GM21381 (cell line): ENCODE data around the gene MAP6D1.

Experiments
- ATAC-seq: cut with Tn5 transposase; IDR thresholded peaks from one replicate; pipeline ENCODE4 v1.9.1; 2021; ENCODE audit warnings: mild to moderate bottlenecking, moderate library complexity; ENCODE audit not compliant: unreplicated experiment

MAP6D1 gene

GRCh38 chr3:183825456-183826161 lies at the start of gene MAP6D1:
Gene MAP6D1 (minus strand): TSS chr3:183825577. CDS start chr3:183825547, 30 bp downstream.
- ATAC-seq: peak; percentile 57

GRCh38 chr3:183873914-183874313 lies 48.5 kb upstream of the MAP6D1 start:
- ATAC-seq: no peak

- ATAC-seq: no peak
These were observed 46.2 kb upstream of the MAP6D1 start for GRCh38 chr3:183871541-183871940.

- ATAC-seq: no peak
These were observed 45.2 kb upstream of the MAP6D1 start for GRCh38 chr3:183870563-183870962.

- ATAC-seq: no peak
These were observed 43.4 kb upstream of the MAP6D1 start for GRCh38 chr3:183868796-183869195.

- ATAC-seq: no peak
These were observed 37.2 kb upstream of the MAP6D1 start for GRCh38 chr3:183862610-183863009.

GRCh38 chr3:183857863-183858262 lies 32.5 kb upstream of the MAP6D1 start:
- ATAC-seq: no peak

- ATAC-seq: no peak
These were observed 29.1 kb upstream of the MAP6D1 start for GRCh38 chr3:183854318-183855035.

GRCh38 chr3:183845608-183846288 lies 20.4 kb upstream of the MAP6D1 start:
- no peak for ATAC-seq

- no peak for ATAC-seq
These were observed 19.7 kb upstream of the MAP6D1 start for GRCh38 chr3:183845090-183845489.

GRCh38 chr3:183844606-183845005 lies 19.2 kb upstream of the MAP6D1 start:
- no peak for ATAC-seq

- ATAC-seq: no peak
These were observed 14.4 kb upstream of the MAP6D1 start for GRCh38 chr3:183839751-183840150.

GRCh38 chr3:183837894-183838293 lies 12.5 kb upstream of the MAP6D1 start:
- ATAC-seq: no peak

- ATAC-seq: no peak
These were observed 12.0 kb upstream of the MAP6D1 start for GRCh38 chr3:183837390-183837789.

- no peak for ATAC-seq
These were observed 8.1 kb upstream of the MAP6D1 start for GRCh38 chr3:183833516-183833915.

- ATAC-seq: no peak
These were observed 4.8 kb upstream of the MAP6D1 start for GRCh38 chr3:183830187-183830586.

GRCh38 chr3:183829466-183829865 lies 4.1 kb upstream of the MAP6D1 start:
- ATAC-seq: no peak

GRCh38 chr3:183828538-183828870 lies 3.1 kb upstream of the MAP6D1 start:
- no peak for ATAC-seq

GRCh38 chr3:183827809-183828537 lies 2.6 kb upstream of the MAP6D1 start:
- ATAC-seq: no peak

- no peak for ATAC-seq
These were observed 1.3 kb upstream of the MAP6D1 start for GRCh38 chr3:183826448-183827250.
